Inflammatory macrophage treated with lipopolysaccharide for 1 hour (primary cell): ENCODE data around the gene TMEM45A.
"Not testable (repeated sequence)": the region's sequence is repeated elsewhere in the genome, so short reads cannot be mapped to it uniquely, and the experiment has no call there.

Experiments used
- DNase-seq, 2 donors: peaks; one replicate each; pipeline ENCODE4 v3.0.0-alpha.2; 2020 to 2022

Gene TMEM45A

DNA sequence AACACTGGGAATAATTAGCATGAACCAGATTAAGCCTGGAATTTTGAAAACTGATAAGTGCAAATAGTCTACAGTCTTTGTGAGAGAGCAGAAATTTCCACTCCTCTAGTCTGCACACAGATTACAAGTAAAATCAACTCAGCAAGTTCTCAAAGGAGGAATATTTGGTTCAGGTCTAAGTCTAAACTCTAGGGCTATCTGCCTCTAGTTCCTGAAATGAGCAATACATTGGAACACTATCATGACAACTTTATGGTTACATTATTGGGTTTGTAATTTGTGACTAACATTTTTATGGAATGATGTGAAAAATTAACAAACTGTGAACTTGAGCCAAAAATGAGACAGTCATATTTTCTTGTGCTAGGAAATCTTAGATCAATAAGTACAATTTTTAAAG is 86.2 kb downstream of the TMEM45A start:
- DNase-seq, result no peak

DNA sequence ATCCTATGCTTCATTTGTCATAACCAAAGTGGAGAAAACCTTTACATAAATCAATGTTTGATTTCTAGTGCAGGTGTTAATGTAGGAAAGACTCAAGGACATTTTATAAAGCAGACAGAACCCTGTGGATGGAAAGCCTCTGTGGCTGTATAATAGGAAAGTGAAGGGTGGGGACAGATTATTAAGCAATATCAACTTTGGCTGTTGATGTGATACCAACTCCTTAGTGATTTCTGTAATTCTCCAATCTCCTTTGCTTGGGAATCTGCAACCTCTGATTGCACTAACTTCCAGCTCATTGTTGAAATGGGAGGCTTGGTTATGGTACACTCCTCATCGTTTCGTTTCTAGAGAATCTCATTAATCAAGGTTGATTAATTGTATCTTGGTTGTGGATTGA is 87.7 kb downstream of the TMEM45A start:
- DNase-seq, result no peak

DNA sequence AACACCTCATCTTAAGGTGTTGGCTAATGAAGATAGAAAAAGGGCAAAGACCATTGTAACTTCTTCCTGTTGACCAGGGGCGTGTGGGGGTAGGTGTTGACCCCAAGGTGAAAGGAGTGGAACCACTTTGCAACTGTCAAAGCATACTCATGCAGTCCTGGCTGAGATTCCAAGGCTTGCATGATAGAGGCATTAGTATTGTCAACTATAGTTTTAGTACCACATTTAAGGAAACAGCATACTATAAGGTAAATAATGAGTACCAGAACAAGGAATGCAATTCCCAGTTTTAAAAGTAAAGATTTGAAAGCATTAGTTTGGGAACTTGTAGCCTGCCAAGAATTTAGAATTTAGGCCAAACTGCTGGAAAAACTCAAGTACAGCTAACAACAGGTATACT is 89.2 kb downstream of the TMEM45A start:
- DNase-seq, result no peak

DNA sequence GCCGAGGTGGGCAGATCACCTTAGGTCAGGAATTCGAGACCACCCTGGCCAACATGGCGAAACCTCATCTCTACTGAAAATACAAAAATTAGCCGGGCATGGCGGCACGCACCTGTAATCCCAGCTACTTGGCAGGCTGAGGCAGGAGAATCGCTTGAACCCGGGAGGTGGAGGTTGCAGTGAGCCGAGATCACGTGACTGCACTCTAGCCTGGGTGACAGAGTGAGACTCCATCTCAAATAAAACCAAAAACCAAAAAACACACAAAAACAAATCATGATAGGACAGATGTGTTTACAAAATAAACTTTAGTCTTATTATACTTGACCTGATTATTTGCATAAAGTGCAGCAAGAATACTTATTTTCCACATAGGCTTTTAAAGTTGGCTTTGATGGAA is 89.7 kb downstream of the TMEM45A start:
- not testable (repeated sequence) for DNase-seq

DNA sequence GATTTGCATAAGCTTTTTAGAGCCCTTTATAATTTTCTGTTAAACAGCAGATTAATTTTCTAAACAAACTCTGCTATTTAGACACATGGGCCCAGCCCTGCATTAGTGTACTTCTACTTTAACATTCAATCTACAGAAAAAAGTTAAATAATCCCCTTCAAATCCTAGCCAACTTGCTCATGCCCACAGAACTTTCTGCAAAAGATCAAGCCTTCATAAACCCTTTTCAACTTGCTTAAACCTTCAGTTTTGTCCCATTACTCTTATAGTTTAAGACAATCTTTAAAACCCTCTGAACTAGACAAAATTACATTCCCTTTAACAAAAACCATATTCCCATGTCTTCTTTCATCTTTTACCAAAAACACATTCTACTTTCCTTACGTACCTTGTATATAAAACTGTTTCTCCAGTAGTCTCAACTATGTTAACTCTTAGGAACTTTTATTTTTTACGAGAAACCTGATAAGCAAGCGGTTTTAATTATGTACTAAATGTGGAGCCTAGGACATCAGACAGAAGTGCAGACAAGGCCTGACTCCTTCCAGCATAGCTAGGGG is 91.8 kb downstream of the TMEM45A start:
- no peak for DNase-seq

DNA sequence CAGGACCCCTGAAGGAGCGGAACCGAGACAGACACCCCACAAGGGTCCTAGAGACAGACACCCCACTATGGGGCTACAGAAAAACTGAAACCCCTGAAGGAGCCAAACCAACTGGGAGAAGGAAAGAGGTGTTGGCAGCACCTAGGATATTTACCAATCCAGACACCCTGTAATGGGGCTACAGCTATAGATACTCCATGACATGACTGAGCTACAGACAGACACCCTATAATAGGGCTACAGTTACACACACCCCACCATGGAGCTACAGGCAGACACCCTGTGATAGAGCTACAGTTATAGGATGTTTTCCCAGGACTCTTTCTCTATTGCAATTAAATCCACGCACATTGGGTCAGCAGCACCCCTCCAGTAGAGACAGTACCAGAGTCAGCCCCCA is 94.4 kb downstream of the TMEM45A start:
- DNase-seq, result no peak

DNA sequence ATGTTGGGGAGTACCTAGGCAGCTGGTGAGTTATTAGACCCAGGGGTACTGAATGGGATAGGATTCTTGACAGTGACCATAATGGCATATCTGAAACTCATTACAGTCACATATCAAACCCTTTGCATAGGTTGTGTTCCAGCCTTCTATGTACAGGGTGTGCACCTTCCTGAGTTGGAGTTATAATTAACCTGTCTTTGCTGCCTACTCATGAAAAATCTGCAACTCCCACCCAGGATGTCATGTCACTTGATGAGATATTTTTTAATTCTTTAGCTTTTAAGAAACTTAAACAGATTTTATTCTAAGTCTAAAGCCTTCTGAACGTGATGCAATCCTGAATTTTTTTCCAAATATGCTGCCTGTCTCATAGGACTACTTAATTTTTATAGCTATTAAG is 95.8 kb downstream of the TMEM45A start:
- DNase-seq, result no peak

DNA sequence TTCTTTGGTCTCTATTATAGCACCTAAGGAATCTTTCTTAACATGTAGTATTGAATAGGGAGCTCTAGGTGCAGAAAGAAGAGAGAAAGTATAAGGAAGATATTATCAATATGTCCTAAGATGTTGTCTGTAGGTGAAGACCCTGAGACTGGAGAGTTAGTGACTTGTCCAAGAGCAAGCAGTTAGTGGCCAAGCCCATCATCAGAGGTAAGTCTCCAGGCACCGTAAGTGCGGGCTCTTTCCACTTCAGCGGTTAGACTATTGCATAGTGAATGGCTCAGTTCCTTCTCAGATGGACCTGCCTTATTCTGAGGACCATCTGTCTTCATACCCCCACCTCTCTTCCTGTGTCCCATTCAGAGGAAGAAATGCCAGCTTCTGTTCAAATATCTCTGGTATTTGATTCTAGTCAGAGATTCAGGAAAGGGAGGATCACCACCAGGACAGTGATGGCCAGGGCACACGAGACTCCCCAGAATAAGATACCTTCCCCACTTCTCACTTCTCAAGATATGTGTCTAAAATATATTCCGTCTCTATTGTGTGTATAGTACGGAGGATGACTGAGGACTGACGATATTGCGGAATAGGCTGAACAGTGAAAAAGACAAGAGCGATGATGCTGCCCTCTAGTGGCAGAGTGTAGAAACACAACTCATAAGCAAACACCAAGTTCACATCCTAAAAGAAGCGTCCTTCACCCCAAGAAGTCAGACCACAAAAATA is 97.9 kb downstream of the TMEM45A start:
- peak; percentile 49 to 89 for DNase-seq

DNA sequence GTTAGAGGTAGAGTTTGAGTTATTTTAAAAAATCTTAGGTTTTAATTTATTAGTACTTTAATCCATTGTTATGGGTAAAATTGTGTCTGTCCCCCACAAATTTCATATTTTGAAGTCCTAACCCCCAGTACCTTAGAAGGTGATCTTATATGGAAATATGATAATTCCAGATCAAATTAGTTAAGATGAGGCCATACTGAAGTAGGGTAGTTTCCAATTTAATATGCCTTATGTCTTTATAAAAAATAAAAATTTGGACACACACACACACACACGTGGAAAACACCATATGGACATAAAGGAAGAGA is 98.4 kb downstream of the TMEM45A start:
- no peak for DNase-seq

DNA sequence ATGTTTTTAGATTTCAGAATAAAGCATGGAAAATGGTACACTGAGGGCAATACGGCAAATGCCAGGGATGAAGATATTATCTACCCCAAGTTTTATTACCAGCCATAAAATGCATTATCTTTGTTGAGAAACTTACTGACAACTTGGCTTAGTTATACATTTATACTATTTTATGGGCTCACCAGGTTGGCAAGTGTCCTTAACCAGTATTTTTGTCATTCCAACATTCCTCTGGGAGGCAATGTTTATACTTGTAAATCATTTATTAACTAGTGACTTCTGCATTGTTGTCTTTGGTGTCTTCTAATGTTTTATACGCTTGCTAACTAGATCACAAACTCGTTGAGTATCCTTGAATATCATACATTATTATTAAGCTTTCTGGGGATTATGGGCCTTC is 99.0 kb downstream of the TMEM45A start:
- no peak for DNase-seq

DNA sequence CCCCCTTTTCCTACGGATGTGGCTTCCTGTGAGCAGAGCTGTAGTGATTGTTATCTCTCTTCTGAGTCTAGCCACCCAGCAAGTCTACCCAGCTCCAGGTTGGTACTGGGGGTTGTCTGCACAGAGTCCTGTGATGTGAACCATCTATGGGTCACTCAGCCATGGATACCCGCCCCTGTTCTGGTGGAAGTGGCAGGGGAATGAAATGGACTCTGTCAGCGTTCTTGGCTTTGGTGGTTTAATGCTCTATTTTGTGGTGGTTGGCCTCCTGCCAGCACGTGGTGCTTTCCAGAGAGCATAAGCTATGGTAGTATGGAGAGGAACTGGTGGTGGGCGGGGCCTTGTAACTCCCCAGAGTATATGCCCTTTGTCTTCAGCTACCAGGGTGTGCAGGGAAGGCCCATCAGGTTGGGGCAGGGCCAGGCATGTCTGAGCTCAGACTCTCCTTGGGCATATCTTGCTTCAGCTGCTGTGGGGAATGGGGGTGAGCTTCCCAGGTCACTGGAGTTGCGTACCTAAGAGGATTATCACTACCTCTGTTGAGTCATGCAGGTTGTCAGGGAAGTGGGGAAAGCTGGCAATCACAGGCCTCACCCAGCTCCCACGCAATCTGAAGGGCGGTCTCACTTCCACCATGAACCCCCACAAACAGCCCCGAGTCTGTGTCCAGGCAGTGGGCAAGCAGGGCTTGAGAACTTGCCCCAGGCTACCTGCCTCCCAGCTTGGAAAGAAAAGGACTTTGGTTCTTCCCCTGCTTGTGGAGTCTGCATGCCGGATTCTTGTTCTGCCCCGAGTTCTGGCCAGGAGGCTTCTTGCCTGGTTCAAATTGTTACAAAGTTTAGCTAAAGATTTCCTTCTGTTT is 108.0 kb downstream of the TMEM45A start:
- no peak for DNase-seq

DNA sequence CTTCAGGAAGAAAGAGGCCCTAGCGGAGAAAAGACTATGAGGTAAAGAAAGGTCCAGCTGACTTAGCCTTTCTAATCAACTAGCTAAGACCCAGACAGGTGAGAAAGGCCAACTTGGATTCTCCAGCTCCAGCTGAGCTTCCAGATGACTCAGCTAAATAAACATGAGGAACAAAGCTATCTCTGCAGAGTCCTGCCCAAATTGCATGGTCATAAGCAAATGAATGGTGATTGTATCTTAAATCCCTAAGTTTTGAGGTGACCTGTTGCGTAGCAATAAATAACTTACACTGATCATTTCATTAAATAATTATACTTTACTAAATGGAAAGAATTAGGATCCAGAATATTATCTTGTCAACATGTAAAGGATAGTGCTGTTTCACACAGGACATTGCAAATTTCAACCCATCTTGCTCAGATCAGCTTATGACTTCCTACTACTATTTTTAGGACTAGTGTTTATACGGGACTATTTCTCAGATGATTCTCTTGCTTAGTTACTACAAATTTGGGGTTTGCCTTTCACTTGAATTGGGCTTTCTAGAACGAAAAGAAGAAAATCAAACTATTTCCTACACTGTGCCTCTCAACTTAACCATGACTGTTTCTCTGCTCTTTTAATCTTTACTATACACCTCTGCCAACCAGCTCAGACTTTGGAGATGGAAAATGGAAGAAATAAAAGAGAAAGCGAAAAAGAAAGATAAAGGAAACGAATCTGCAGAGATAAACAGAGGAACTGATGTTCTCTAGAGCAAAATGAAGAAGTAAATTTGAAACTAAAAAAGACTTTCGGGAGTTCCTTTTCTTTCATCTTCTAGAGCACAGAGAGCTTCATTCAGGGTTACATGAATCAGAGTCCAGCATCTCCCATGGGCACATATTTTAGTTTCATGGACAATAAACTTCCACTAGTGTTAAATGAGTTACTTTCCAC is 110.4 kb downstream of the TMEM45A start:
- peak; percentile 44 to 50 for DNase-seq

DNA sequence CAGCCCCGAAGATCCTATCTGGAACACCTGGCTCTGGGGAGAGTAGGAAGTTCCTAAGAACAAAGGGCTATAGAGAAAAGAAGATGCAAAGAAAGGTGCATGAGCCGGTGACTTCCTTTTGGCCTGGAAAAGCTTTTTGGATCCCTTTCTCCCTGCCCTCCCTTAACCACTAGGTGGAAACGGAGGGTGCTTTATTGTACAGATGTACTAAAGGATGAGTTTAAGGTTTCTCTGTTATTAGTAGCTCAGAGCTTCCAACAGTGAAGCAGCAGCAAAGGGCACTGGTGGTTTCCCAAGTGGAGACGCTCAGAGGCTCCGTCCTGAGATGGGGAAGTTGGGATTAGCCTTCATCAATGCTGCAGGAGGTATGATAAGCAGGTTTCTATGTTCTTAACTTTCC is 111.0 kb downstream of the TMEM45A start:
- peak; percentile 10 to 11 for DNase-seq

DNA sequence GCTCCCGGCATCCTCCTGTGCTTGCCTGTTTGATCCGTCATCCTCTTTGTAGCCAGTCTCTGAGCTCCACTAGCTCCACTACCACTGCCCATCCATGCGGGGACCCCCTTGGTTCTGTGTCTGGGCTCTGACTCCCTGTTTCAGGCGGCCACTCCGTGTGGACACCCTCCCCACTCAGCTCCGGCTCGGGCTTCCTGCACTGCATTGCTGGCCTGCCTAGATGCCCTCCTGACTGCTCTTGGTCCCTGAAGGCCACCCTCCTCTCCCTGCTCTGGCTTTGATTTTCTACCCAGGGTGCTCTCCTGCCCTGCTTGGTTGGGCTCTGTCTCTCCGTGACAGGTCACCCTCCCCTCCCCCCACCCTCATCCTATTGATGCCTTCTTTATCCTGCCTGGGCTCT is 112.9 kb downstream of the TMEM45A start:
- no peak for DNase-seq

DNA sequence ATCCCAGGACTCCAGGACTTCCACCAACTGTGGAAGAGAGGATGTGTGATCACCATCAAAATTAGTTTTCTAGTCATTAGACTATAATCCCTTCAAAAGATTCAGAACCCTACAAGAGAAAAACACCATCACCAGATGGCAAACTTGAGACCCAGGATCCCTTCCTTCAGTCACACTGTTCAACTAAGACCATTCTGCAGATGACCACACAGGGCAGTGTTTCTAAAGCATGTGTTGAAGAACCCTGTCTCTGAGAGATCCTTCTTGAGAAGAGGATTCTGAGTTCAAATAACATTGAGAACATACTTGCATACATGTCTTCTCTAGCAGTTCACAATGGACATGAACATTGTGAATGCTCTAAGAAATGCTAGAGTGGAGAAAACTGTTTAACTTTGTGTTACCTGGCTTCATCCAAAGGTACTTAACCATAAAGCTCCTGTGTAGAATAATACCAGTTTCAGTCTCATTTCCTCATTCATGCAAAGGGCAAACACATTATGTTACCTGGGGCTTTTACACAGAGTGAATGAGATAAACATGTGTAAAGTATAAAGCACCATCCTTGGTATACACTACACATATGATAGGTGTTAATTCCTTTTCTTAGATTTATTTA is 114.6 kb downstream of the TMEM45A start:
- no peak for DNase-seq

DNA sequence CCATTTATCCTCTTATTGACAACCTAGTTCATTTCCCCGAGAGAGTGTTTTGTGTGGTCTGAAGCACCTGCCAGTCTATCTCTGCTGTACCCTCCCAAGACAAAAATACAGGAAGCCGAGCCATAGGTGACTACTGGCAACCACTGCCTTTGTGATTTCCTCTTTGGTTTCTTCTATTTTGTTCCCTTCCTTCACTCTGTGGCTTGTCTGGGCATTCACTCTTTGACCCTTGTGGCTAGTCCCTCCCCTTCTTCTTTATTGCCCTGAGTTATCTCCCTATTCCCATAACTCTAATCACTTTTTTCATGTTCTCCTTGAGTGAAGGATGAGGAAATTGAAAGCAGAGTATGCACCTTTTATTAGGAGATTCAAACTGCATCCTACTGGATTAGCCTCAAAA is 116.9 kb downstream of the TMEM45A start, which contains the start of gene ADGRG7:
TSS of gene ADGRG7 (plus strand) at position 297 of the 400 bp plus-strand sequence. CDS start 256 bp downstream, outside the sequence.
- no peak for DNase-seq

DNA sequence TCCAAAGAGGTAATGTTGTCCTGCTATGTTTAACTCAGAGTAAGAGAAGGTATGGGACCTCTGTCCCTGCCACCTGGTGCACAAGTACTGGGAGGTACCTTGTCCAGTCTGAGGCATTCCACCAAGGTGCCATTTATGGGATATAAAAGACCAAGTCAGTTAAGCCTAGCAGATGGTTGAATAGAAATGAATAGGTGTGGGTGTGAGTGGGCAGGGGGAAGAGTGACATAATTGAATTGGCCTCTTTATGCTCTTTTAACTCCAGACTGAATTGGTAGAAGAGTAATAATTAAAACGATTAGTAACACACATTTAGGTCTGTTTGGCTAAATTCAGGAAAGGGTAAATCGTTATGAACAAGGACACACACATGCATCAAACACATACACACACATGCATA is 117.5 kb downstream of the TMEM45A start:
- DNase-seq, result no peak

DNA sequence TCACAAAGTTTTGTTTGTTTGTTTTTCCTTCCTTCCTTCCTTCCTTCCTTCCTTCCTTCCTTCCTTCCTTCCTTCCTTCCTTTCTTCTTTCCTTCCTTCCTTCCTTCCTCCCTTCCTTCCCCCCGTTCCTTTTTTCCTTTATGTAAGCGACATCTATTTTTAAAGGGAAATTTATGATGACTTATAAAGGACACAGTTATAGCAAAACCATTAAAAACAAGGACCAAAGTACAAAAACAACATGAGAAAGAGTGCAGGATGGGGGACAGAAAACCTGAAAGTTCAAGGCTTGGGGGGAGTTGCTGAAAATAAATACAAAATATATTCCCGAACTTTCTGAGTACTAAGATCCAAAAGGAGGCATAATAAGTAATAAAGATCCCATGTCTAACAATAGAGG is 118.8 kb downstream of the TMEM45A start:
- no peak for DNase-seq

DNA sequence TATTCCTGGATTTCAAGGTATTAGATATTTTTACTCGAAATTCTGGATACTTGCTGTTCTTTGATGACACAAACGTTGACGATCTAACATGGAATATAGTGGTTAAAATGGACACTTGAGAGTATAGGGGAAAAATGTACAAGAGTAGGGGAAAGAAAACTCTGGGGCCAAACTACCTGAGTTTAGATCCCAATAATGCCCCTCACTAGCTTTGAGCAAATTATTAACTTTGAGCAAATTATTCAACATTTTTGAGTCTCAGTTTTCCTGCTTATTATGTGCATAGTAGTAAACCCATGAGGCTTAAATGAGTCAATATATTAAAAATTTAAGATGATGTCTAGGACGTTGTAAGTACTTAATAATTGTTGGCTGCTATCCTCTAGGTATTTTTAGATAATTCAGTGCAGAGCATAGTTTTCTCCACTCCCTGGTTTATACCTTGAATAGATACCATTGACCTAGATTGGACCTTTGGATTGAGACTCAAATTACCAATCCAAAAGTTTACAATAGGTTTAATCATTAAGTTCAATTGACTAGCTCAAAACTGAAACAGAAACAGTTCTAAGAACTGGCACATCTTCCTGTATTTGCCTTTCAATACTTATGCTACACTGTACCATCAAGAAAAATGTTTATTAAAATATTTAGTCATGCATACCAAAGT is 121.4 kb downstream of the TMEM45A start:
- DNase-seq, result no peak

DNA sequence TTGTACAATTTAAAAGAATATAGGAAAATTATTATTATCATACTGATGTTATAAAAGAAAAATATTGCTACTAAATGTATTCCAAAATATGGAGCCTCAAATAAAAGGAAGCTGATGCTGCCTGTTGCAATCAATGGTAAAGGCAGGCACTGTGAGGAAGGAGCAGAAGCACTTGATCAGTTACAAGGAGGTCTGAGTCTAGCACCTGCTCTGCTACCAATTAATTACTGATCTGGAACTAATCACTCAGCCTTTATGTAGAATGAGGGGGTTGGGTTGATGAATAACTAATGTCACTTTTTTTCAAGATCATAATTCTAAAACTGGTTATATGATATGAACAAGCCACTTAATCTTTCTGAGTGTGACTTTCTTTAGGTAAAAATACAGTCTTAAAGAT is 122.5 kb downstream of the TMEM45A start:
- DNase-seq, result no peak

DNA sequence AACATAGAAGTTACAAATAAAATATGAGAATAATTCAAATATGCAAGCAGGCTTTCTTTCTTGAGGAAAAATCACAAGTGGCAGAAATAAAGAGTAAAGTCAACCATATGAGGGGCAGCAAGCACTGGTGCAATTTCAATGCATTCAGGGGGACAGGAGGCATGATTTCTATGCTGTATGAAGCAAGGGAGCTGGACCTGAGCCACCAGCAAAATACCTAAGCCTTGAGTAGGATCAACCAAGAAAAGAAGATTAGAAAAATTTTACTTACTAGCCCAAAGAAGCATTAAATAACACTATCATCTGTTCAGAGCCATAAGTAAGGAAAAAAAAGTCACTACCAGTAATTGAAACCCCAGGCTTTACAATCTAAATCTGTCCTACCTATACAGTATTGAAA is 123.3 kb downstream of the TMEM45A start:
- no peak for DNase-seq

DNA sequence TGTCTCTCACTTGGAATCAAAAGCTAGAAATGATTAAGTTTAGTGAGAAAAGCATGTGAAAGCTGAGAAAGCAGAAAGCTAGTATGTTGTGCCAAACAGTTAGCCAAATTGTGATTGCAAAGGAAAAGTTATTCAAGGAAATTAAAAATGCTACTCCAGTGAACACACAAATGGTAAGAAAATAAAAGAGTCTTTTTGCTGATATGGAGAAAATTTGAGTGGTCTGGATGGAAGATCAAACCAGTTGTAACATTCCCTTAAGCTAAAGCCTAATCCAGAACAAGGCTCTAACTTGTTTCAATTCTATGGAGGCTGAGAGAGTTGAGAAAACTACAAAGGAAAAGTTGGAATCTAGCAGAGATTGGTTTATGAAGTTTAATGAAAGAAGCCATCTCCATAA is 128.8 kb downstream of the TMEM45A start:
- DNase-seq, result no peak
